Progenitor cell of endocrine pancreas (in vitro differentiated cells): ENCODE measurements around the gene MACROD2. TPM values are rescaled to one million over a fixed set of nuclear protein-coding genes. Genes with fewer than 3 reads are reported as not detected.
A peak's percentile ranks its signal among the peaks of the same experiment; 100 is the strongest.
"Not testable (repeated sequence)": the region's sequence is repeated elsewhere in the genome, so short reads cannot be mapped to it uniquely, and the experiment has no call there.

ENCODE experiments used
- DNase-seq: peaks from one replicate; pipeline ENCODE4 v3.0.0; 2021; ENCODE audit warnings: low spot score; ENCODE audit not compliant: unreplicated experiment
- H3K27ac Mint-ChIP-seq: 2 replicates; pipeline ENCODE4 v1.8.0; 2021; ENCODE audit warnings: mild to moderate bottlenecking, moderate library complexity, mixed read lengths
- H3K27me3 Mint-ChIP-seq: 2 replicates; pipeline ENCODE4 v1.8.0; 2021; ENCODE audit warnings: mixed read lengths
- H3K36me3 Mint-ChIP-seq: 2 replicates; pipeline ENCODE4 v1.8.0; 2022; ENCODE audit warnings: mixed read lengths; ENCODE audit not compliant: insufficient read depth
- H3K4me1 Mint-ChIP-seq: 2 replicates; pipeline ENCODE4 v1.8.0; 2021; ENCODE audit warnings: low read depth, mixed read lengths
- H3K4me3 Mint-ChIP-seq: 2 replicates; pipeline ENCODE4 v1.8.0; 2021; ENCODE audit warnings: low read depth, mild to moderate bottlenecking, moderate library complexity, mixed read lengths
- H3K9me3 Mint-ChIP-seq: 2 replicates; pipeline ENCODE4 v1.8.0; 2021; ENCODE audit warnings: low read depth, mixed read lengths
- CTCF ChIP-seq: fragments of 200-600 bp; sonication (generic); IDR thresholded peaks from one replicate; pipeline ENCODE4 v1.5.0; 2021; ENCODE audit warnings: antibody characterized with exemption, mild to moderate bottlenecking; ENCODE audit not compliant: unreplicated experiment
- total RNA-seq: library from RNA; stranded (reverse); gene quantifications from 2 replicates; pipeline ENCODE4 v1.2.1, GENCODE V29; 2021

The MACROD2 gene
- total RNA-seq, 1 donor from 2014 or later, result 7.6 TPM

GRCh38 chr20:16007164-16007563 lies 2011.8 kb downstream of the MACROD2 start:
- H3K27me3 Mint-ChIP-seq, result no peaks in the 10 kb centered on the region
- H3K27ac Mint-ChIP-seq, result no peak overlapping the region
- no peaks in the 10 kb centered on the region for H3K36me3 Mint-ChIP-seq
- H3K9me3 Mint-ChIP-seq, result no peaks in the 10 kb centered on the region
- peaks cover 22% of the 10 kb centered on the region for H3K4me1 Mint-ChIP-seq
- no peak for DNase-seq
- TF ChIP-seq CTCF, result no peak
- H3K4me3 Mint-ChIP-seq, result no peak overlapping the region

GRCh38 chr20:16007962-16008361 lies 2012.6 kb downstream of the MACROD2 start:
- Mint-ChIP-seq H3K4me3 (no peak overlapping the region), H3K27me3 (no peaks in the 10 kb centered on the region), H3K36me3 (no peaks in the 10 kb centered on the region), H3K27ac (no peak overlapping the region), H3K9me3 (no peaks in the 10 kb centered on the region), H3K4me1 (peaks cover 22% of the 10 kb centered on the region)
- DNase-seq, result no peak
- no peak for TF ChIP-seq CTCF

GRCh38 chr20:16011056-16011455 lies 2015.7 kb downstream of the MACROD2 start:
- Mint-ChIP-seq H3K4me3 (no peak overlapping the region), H3K4me1 (peaks cover 3% of the 10 kb centered on the region), H3K27me3 (no peaks in the 10 kb centered on the region), H3K27ac (no peak overlapping the region), H3K36me3 (no peaks in the 10 kb centered on the region), H3K9me3 (no peaks in the 10 kb centered on the region)
- DNase-seq, result no peak
- TF ChIP-seq CTCF, result no peak

GRCh38 chr20:16011519-16011918 lies 2016.2 kb downstream of the MACROD2 start:
- no peak overlapping the region for H3K4me3 Mint-ChIP-seq

GRCh38 chr20:16012934-16013333 lies 2017.6 kb downstream of the MACROD2 start:
- not testable (repeated sequence) for H3K27me3 Mint-ChIP-seq, H3K4me3 Mint-ChIP-seq, H3K36me3 Mint-ChIP-seq, H3K9me3 Mint-ChIP-seq, DNase-seq, H3K4me1 Mint-ChIP-seq
- H3K27ac Mint-ChIP-seq, result peak overlapping the region; percentile 40

More at GRCh38 chr20:16011519-16011918, 2016.2 kb downstream of the MACROD2 start:
- Mint-ChIP-seq H3K27ac (no peak overlapping the region), H3K4me1 (no peaks in the 10 kb centered on the region), H3K27me3 (no peaks in the 10 kb centered on the region), H3K9me3 (no peaks in the 10 kb centered on the region), H3K36me3 (no peaks in the 10 kb centered on the region)
- DNase-seq, result no peak
- TF ChIP-seq CTCF, result no peak

- Mint-ChIP-seq H3K4me3 (no peak overlapping the region), H3K27me3 (no peaks in the 10 kb centered on the region), H3K4me1 (no peaks in the 10 kb centered on the region), H3K36me3 (no peaks in the 10 kb centered on the region), H3K27ac (no peak overlapping the region), H3K9me3 (peaks cover 6% of the 10 kb centered on the region)
- TF ChIP-seq CTCF, result no peak
- DNase-seq, result no peak
These were observed 2018.3 kb downstream of the MACROD2 start for GRCh38 chr20:16013631-16014030.
